Progenitor cell of endocrine pancreas (in vitro differentiated cells): Measurements from ENCODE around the gene ZNF280D. TPM values are rescaled to one million over a fixed set of nuclear protein-coding genes. Genes with fewer than 3 reads are reported as not detected.

ENCODE experiments used
- DNase-seq: peaks from one replicate; pipeline ENCODE4 v3.0.0; 2021; ENCODE audit warnings: low spot score; ENCODE audit not compliant: unreplicated experiment
- H3K27ac Mint-ChIP-seq: 2 replicates; pipeline ENCODE4 v1.8.0; 2021; ENCODE audit warnings: mild to moderate bottlenecking, moderate library complexity, mixed read lengths
- H3K27me3 Mint-ChIP-seq: 2 replicates; pipeline ENCODE4 v1.8.0; 2021; ENCODE audit warnings: mixed read lengths
- H3K36me3 Mint-ChIP-seq: 2 replicates; pipeline ENCODE4 v1.8.0; 2022; ENCODE audit warnings: mixed read lengths; ENCODE audit not compliant: insufficient read depth
- H3K4me1 Mint-ChIP-seq: 2 replicates; pipeline ENCODE4 v1.8.0; 2021; ENCODE audit warnings: low read depth, mixed read lengths
- H3K4me3 Mint-ChIP-seq: 2 replicates; pipeline ENCODE4 v1.8.0; 2021; ENCODE audit warnings: low read depth, mild to moderate bottlenecking, moderate library complexity, mixed read lengths
- H3K9me3 Mint-ChIP-seq: 2 replicates; pipeline ENCODE4 v1.8.0; 2021; ENCODE audit warnings: low read depth, mixed read lengths
- CTCF ChIP-seq: fragments of 200-600 bp; sonication (generic); IDR thresholded peaks from one replicate; pipeline ENCODE4 v1.5.0; 2021; ENCODE audit warnings: antibody characterized with exemption, mild to moderate bottlenecking; ENCODE audit not compliant: unreplicated experiment
- total RNA-seq: library from RNA; stranded (reverse); gene quantifications from 2 replicates; pipeline ENCODE4 v1.2.1, GENCODE V29; 2021

ZNF280D gene
- total RNA-seq, 1 donor from 2014 or later, result 26.9 TPM

- Mint-ChIP-seq H3K36me3 (no peaks in the 10 kb centered on the region), H3K27me3 (no peaks in the 10 kb centered on the region), H3K4me3 (no peak overlapping the region), H3K27ac (no peak overlapping the region), H3K4me1 (no peaks in the 10 kb centered on the region), H3K9me3 (no peaks in the 10 kb centered on the region)
- no peak for DNase-seq
- no peak for TF ChIP-seq CTCF
Observed at GRCh38 chr15:56767315-56767714, 34.0 kb upstream of the ZNF280D start.

- H3K27ac Mint-ChIP-seq, result no peak overlapping the region
- no peak for DNase-seq
- no peaks in the 10 kb centered on the region for H3K36me3 Mint-ChIP-seq
- H3K27me3 Mint-ChIP-seq, result no peaks in the 10 kb centered on the region
- H3K4me3 Mint-ChIP-seq, result no peak overlapping the region
- TF ChIP-seq CTCF, result no peak
- H3K9me3 Mint-ChIP-seq, result no peaks in the 10 kb centered on the region
- peaks cover 7% of the 10 kb centered on the region for H3K4me1 Mint-ChIP-seq
Observed at GRCh38 chr15:56765251-56765650, 31.9 kb upstream of the ZNF280D start.

- no peaks in the 10 kb centered on the region for H3K9me3 Mint-ChIP-seq
- no peaks in the 10 kb centered on the region for H3K36me3 Mint-ChIP-seq
- H3K27me3 Mint-ChIP-seq, result no peaks in the 10 kb centered on the region
- no peak overlapping the region for H3K27ac Mint-ChIP-seq
- no peak for TF ChIP-seq CTCF
- DNase-seq, result no peak
- H3K4me3 Mint-ChIP-seq, result no peak overlapping the region
- peaks cover 7% of the 10 kb centered on the region for H3K4me1 Mint-ChIP-seq
Observed at GRCh38 chr15:56763141-56763895, 30.0 kb upstream of the ZNF280D start.

- Mint-ChIP-seq H3K27ac (no peak overlapping the region), H3K4me3 (no peak overlapping the region), H3K9me3 (no peaks in the 10 kb centered on the region), H3K27me3 (no peaks in the 10 kb centered on the region), H3K36me3 (no peaks in the 10 kb centered on the region), H3K4me1 (peaks cover 9% of the 10 kb centered on the region)
- DNase-seq, result no peak
- TF ChIP-seq CTCF, result no peak
Observed at GRCh38 chr15:56760186-56760585, 26.9 kb upstream of the ZNF280D start.

- DNase-seq, result no peak
- TF ChIP-seq CTCF, result no peak
- Mint-ChIP-seq H3K27me3 (no peaks in the 10 kb centered on the region), H3K36me3 (no peaks in the 10 kb centered on the region), H3K4me1 (peaks cover 9% of the 10 kb centered on the region), H3K9me3 (no peaks in the 10 kb centered on the region), H3K27ac (no peak overlapping the region), H3K4me3 (no peak overlapping the region)
Observed at GRCh38 chr15:56759450-56759845, 26.1 kb upstream of the ZNF280D start.
